Hepatocyte (in vitro differentiated cells): ENCODE measurements around the gene ACSM2B.

Experiments used
- EZH2 ChIP-seq: fragments of 200-600 bp; sonication (generic); IDR thresholded peaks from 2 replicates; pipeline ENCODE4 v1.6.1; 2016; ENCODE audit warnings: antibody characterized with exemption, mild to moderate bottlenecking, borderline replicate concordance
- TF ChIP-seq, protein P1 (sequence below): fragments of 200-600 bp; sonication (generic); IDR thresholded peaks from 2 replicates; pipeline ENCODE4 v1.5.1; 2016; ENCODE audit warnings: antibody characterized with exemption, mild to moderate bottlenecking; ENCODE audit not compliant: poor library complexity

DNA sequence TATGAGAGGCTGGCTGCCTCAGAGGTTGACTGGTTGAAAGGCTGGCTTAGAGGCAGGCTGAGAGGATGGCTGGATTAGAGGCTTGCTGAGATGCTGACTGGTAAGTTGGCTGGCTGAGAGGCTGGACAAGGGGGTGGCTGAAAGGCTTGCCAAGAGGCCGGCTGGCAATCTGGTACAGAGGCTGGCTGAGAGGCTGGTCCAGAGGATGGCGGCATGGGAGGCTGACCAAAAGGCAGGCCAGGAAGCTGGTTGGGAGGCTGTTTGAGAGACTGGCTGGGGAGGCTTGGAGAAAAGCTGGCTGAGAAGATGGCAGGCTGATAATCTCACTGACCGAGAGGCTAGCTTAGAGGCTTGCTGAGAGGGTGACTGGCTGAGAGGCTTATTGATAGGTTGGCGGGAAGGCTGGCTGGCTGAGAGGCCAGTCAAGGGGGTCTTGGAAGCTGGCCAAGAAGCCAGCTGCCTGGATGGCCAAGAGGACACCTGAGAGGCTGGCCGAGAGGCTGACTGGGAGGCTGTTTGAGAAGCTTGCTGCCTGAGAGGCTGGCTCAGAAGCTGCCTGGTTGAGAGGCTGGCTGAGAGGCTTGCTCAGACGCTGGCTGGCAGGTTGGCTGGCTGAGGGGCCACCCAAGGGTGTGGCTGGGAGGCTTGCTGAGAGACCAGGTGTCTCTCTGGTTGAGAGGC is 34.2 kb upstream of the ACSM2B start:
- TF ChIP-seq, protein P1, sequence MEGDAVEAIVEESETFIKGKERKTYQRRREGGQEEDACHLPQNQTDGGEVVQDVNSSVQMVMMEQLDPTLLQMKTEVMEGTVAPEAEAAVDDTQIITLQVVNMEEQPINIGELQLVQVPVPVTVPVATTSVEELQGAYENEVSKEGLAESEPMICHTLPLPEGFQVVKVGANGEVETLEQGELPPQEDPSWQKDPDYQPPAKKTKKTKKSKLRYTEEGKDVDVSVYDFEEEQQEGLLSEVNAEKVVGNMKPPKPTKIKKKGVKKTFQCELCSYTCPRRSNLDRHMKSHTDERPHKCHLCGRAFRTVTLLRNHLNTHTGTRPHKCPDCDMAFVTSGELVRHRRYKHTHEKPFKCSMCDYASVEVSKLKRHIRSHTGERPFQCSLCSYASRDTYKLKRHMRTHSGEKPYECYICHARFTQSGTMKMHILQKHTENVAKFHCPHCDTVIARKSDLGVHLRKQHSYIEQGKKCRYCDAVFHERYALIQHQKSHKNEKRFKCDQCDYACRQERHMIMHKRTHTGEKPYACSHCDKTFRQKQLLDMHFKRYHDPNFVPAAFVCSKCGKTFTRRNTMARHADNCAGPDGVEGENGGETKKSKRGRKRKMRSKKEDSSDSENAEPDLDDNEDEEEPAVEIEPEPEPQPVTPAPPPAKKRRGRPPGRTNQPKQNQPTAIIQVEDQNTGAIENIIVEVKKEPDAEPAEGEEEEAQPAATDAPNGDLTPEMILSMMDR: no peak
- no peak for TF ChIP-seq EZH2
